ENCODE measurements around the gene GUCY2C. TPM values are rescaled to one million over a fixed set of nuclear protein-coding genes. Genes with fewer than 3 reads are reported as not detected.
"Not testable (repeated sequence)": the region's sequence is repeated elsewhere in the genome, so short reads cannot be mapped to it uniquely, and the experiment has no call there.

The GUCY2C gene
- total RNA-seq = 0.22 and 0.32 TPM in 2 replicates

DNA sequence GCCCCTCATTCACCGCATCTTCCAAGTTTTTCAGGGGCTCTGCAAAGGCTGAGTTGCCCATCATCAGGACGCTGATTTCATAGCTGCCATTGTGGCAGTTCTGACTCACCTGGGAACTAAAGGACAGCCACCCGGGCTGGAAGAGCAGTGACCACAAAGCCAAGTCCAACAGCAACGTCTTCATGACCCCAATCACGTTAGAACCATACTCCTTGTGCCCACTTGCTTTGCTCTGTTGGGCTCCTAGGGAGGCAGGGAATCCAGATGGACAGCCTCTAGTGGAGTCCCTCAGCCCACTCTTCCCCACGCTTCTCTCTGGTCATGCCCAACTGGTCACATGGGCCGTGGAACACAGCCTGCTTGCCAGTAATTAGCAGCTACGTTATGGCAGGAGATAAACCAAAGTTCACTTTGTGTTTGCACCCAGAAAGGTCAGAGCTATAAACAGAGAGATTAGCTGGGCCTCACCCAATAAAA lies at the start of gene GUCY2C:
TSS of gene GUCY2C (minus strand) at position 335 of the 477 bp plus-strand sequence. CDS start at position 184, 151 bp downstream.
- CTCF ChIA-PET = no interaction called here
- Mint-ChIP-seq H3K36me3 (ENCODE audit: low read depth) (no peaks in the 10 kb centered on the region), H3K27me3 (peaks cover 22% of the 10 kb centered on the region), H3K4me3 (no peak within 1 kb of the TSS), H3K9me3 (no peaks in the 10 kb centered on the region), H3K27ac (no peak within 1 kb of the TSS), H3K4me1 (no peaks in the 10 kb centered on the region)
- POLR2A ChIA-PET = no interaction called here
- DNase-seq (no peak), ATAC-seq (ENCODE audit: low read depth) (no peak)
- intact Hi-C loops (cut with micrococcal nuclease) = no loop called here
- TF ChIP-seq, protein P1, sequence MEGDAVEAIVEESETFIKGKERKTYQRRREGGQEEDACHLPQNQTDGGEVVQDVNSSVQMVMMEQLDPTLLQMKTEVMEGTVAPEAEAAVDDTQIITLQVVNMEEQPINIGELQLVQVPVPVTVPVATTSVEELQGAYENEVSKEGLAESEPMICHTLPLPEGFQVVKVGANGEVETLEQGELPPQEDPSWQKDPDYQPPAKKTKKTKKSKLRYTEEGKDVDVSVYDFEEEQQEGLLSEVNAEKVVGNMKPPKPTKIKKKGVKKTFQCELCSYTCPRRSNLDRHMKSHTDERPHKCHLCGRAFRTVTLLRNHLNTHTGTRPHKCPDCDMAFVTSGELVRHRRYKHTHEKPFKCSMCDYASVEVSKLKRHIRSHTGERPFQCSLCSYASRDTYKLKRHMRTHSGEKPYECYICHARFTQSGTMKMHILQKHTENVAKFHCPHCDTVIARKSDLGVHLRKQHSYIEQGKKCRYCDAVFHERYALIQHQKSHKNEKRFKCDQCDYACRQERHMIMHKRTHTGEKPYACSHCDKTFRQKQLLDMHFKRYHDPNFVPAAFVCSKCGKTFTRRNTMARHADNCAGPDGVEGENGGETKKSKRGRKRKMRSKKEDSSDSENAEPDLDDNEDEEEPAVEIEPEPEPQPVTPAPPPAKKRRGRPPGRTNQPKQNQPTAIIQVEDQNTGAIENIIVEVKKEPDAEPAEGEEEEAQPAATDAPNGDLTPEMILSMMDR (IDR thresholded peaks at IDR 0.05) = no peak

DNA sequence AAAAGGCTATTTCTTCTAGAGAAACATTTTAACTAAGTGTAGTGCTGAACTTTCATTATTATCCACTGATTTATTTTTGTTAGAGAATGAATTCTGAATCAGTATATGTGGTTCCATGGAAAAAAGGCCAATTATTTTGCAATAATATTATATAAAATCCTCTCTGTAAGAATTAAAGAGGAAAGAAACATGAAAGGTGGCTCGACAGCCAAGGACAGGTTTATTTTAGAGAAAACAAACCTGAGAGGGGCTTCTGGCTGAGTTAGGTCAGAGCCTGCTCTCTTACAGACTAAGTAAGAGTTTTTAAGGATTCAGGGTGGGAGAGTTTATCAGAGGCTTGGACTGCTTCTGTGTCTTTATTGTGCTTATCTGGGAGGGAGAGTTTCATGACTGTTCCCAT lies 46.7 kb upstream of the GUCY2C start:
- ATAC-seq (ENCODE audit: low read depth) (no peak), DNase-seq (no peak)
- Mint-ChIP-seq H3K27me3 (no peaks in the 10 kb centered on the region), H3K4me3 (no peak overlapping the region), H3K4me1 (peaks cover 10% of the 10 kb centered on the region), H3K36me3 (ENCODE audit: low read depth) (peaks cover 31% of the 10 kb centered on the region), H3K27ac (no peak overlapping the region), H3K9me3 (peaks cover 15% of the 10 kb centered on the region)
- intact Hi-C loops (cut with micrococcal nuclease) = loop anchor here (2.0 kb wide), 1 partner anchor 26 kb away; no protein-coding TSS in a partner anchor
- POLR2A ChIA-PET = no interaction called here
- CTCF ChIA-PET = no interaction called here
- TF ChIP-seq, protein P1 (IDR thresholded peaks at IDR 0.05) = no peak

DNA sequence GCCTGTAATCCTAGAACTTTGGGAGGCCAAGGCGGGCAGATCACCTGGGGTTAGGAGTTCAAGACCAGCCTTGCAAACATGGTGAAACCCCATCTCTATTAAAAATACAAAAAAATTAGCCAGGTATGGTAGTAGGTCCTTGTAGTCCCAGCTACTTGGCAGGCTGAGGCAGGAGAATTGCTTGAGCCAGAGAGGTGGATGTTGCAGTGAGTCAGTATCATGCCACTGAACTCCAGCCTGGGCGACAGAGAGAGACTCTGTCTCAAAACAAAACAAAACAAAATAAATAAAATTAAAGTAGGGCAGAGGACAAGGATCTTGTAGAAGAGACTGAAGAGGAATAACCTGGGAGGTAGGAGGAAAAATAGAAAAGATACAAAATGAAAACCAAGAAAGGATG lies 45.5 kb upstream of the GUCY2C start:
- ATAC-seq (ENCODE audit: low read depth) (no peak), DNase-seq (no peak)
- Mint-ChIP-seq H3K27me3 (no peaks in the 10 kb centered on the region), H3K27ac (no peak overlapping the region), H3K9me3 (peaks cover 11% of the 10 kb centered on the region), H3K4me1 (peaks cover 7% of the 10 kb centered on the region), H3K36me3 (ENCODE audit: low read depth) (peaks cover 24% of the 10 kb centered on the region), H3K4me3 (no peak overlapping the region)
- POLR2A ChIA-PET = no interaction called here
- TF ChIP-seq, protein P1 (IDR thresholded peaks at IDR 0.05) = no peak
- intact Hi-C loops (cut with micrococcal nuclease) = loop anchor here (2.0 kb wide), 1 partner anchor 27 kb away; no protein-coding TSS in a partner anchor
- CTCF ChIA-PET = no interaction called here

DNA sequence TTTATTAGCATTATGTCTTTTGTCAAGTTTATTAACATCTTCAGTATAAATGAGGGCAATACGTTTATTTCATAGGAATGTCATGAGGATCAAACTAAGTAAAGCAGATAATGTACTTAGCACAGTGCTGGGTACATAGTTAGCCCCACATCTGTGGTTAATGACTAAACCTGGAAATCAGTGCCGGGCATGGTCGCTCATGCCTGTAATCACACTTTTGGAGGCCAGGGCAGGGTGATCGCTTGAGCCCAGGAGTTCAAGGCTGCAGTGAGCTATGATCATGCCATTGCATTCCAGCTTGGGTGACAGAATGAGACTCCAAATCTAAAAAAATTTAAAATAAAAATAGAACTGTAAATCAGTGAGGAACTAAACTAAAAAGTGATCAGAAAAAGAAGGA lies 44.8 kb upstream of the GUCY2C start:
- peaks cover 18% of the 10 kb centered on the region for H3K36me3 Mint-ChIP-seq (ENCODE audit: low read depth)
- POLR2A ChIA-PET = no interaction called here
- H3K27me3 Mint-ChIP-seq = no peaks in the 10 kb centered on the region
- CTCF ChIA-PET = no interaction called here
- peaks cover 7% of the 10 kb centered on the region for H3K4me1 Mint-ChIP-seq
- intact Hi-C loops (cut with micrococcal nuclease) = no loop called here
- TF ChIP-seq, protein P1 (IDR thresholded peaks at IDR 0.05) = no peak
- DNase-seq = no peak
- peak; percentile 37 for ATAC-seq (ENCODE audit: low read depth)
- no peak overlapping the region for H3K27ac Mint-ChIP-seq
- no peak overlapping the region for H3K4me3 Mint-ChIP-seq
- peaks cover 9% of the 10 kb centered on the region for H3K9me3 Mint-ChIP-seq

DNA sequence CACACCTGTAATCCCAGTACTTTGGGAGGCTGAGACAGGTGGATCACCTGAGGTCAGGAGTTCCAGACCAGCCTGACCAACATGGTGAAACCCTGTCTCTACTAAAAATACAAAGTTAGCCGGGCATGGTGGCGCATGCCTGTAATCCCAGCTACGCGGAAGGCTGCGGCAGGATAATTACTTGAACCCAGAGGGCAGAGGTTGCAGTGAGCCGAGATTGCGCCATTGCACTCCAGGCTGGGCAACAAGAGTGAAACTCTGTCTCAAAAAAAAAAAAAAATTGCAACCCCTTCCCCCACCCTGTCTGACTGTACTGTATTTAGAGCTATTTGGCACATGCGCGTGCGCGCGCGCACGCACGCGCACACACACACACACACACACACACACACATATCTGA lies 40.0 kb upstream of the GUCY2C start:
- DNase-seq; H3K9me3 Mint-ChIP-seq; H3K36me3 Mint-ChIP-seq (ENCODE audit: low read depth); CTCF ChIA-PET; ATAC-seq (ENCODE audit: low read depth); H3K4me3 Mint-ChIP-seq; H3K27ac Mint-ChIP-seq; intact Hi-C loops (cut with micrococcal nuclease); POLR2A ChIA-PET; H3K27me3 Mint-ChIP-seq; H3K4me1 Mint-ChIP-seq: not testable (repeated sequence)

DNA sequence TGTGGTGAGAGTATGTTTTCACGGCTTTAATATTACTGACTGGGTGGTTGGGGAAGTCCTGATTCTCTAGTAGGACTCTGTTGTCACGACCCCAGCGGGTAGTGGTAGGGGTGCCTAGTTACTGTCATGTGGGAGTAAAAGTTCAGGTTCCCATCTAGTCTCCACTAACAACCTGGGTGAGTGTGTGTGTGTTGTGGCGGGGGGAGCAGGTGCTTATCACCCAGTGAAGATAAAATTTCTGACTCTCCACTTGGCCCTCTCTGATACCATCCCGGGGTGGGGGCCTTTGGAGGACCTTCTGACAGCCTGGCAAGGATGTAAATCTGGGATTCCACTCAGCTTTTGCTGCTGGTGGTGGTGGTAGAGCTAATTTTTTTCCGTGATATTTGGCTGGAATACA lies 35.4 kb upstream of the GUCY2C start:
- no peak overlapping the region for H3K27ac Mint-ChIP-seq
- POLR2A ChIA-PET = no interaction called here

More for the DNA sequence above, 35.4 kb upstream of the GUCY2C start:
- peaks cover 17% of the 10 kb centered on the region for H3K9me3 Mint-ChIP-seq
- TF ChIP-seq, protein P1 (IDR thresholded peaks at IDR 0.05) = no peak
- CTCF ChIA-PET = no interaction called here
- DNase-seq (no peak), ATAC-seq (ENCODE audit: low read depth) (no peak)
- no peaks in the 10 kb centered on the region for H3K4me1 Mint-ChIP-seq
- peaks cover 8% of the 10 kb centered on the region for H3K27me3 Mint-ChIP-seq
- no peaks in the 10 kb centered on the region for H3K36me3 Mint-ChIP-seq (ENCODE audit: low read depth)
- no peak overlapping the region for H3K4me3 Mint-ChIP-seq
- intact Hi-C loops (cut with micrococcal nuclease) = no loop called here
